ENCODE measurements around the gene GRID2. TPM values are rescaled to one million over a fixed set of nuclear protein-coding genes. Genes with fewer than 3 reads are reported as not detected.

GRID2 gene
- total and polyA plus RNA-seq, 4 donors = under 0.01 to 0.02 TPM; not detected in 2

- DNase-seq (ENCODE audit: low spot score) = no peak
- no peaks in the 10 kb centered on the region for H3K36me3 ChIP-seq (ENCODE audit: control insufficient read depth in 4 of 4, insufficient read depth in 3 of 4, low read depth in 1 of 4, low read length in 3 of 4)
- WGBS = 72% methylated on average over 1 of the region's 1 CpG
These were observed 1426.5 kb downstream of the GRID2 start for GRCh38 chr4:93730251-93730650.

GRCh38 chr4:93730760-93731159 is 1427.0 kb downstream of the GRID2 start:
- Histone ChIP-seq H3K27me3 (ENCODE audit: control insufficient read depth in 4 of 4, insufficient read depth in 4 of 4, low read length in 3 of 4) (no peaks in the 10 kb centered on the region), H3K4me1 (ENCODE audit: control insufficient read depth in 4 of 4, insufficient read depth in 4 of 4, low read length in 3 of 4) (no peaks in the 10 kb centered on the region), H3K9me3 (ENCODE audit: control insufficient read depth in 4 of 4, low read length in 3 of 4) (no peaks in the 10 kb centered on the region), H3K36me3 (ENCODE audit: control insufficient read depth in 4 of 4, insufficient read depth in 3 of 4, low read depth in 1 of 4, low read length in 3 of 4) (no peaks in the 10 kb centered on the region), H3K9ac (ENCODE audit: low read depth in 1 of 2, low read length in 2 of 2) (no peak overlapping the region), H3K27ac (ENCODE audit: low read depth in 1 of 2, low read length in 2 of 2) (no peak overlapping the region), H3K4me3 (ENCODE audit: low read depth in 1 of 3, low read length in 3 of 3) (no peak overlapping the region)
- no peak for DNase-seq (ENCODE audit: low spot score)
- WGBS = 85% methylated on average over 7 of the region's 7 CpGs
- TF ChIP-seq GABPA (IDR thresholded peaks at IDR 0.05 in 1 of 2, conservative IDR thresholded peaks at IDR 0.05 in 1 of 2) (no peak), REST (IDR thresholded peaks at IDR 0.05) (no peak), NR2F2 (IDR thresholded peaks at IDR 0.05) (no peak), HNF4A (conservative IDR thresholded peaks at IDR 0.05) (no peak), MAX (IDR thresholded peaks at IDR 0.05) (no peak), RAD21 (IDR thresholded peaks at IDR 0.05) (no peak), EGR1 (IDR thresholded peaks at IDR 0.05; ENCODE audit: low read depth in 2 of 2) (no peak), FOXA1 (IDR thresholded peaks at IDR 0.05) (no peak), SP1 (IDR thresholded peaks at IDR 0.05) (no peak), YY1 (IDR thresholded peaks at IDR 0.05) (no peak)

More at GRCh38 chr4:93730251-93730650, 1426.5 kb downstream of the GRID2 start:
- TF ChIP-seq GABPA (IDR thresholded peaks at IDR 0.05 in 1 of 2, conservative IDR thresholded peaks at IDR 0.05 in 1 of 2) (no peak), HNF4A (conservative IDR thresholded peaks at IDR 0.05) (no peak), NR2F2 (IDR thresholded peaks at IDR 0.05) (no peak), MAX (IDR thresholded peaks at IDR 0.05) (no peak), EGR1 (IDR thresholded peaks at IDR 0.05; ENCODE audit: low read depth in 2 of 2) (no peak), RXRA (IDR thresholded peaks at IDR 0.05) (no peak), FOXA1 (IDR thresholded peaks at IDR 0.05) (no peak), JUND (IDR thresholded peaks at IDR 0.05) (no peak), ATF3 (IDR thresholded peaks at IDR 0.05) (no peak), TAF1 (conservative IDR thresholded peaks at IDR 0.05) (no peak), REST (IDR thresholded peaks at IDR 0.05) (no peak), ZBTB33 (IDR thresholded peaks at IDR 0.05) (no peak), SP1 (IDR thresholded peaks at IDR 0.05) (no peak), FOXA2 (IDR thresholded peaks at IDR 0.05) (no peak)
- no peaks in the 10 kb centered on the region for H3K4me1 ChIP-seq (ENCODE audit: control insufficient read depth in 4 of 4, insufficient read depth in 4 of 4, low read length in 3 of 4)
- H3K27me3 ChIP-seq (ENCODE audit: control insufficient read depth in 4 of 4, insufficient read depth in 4 of 4, low read length in 3 of 4) = no peaks in the 10 kb centered on the region
- no peak overlapping the region for H3K27ac ChIP-seq (ENCODE audit: low read depth in 1 of 2, low read length in 2 of 2)
- no peaks in the 10 kb centered on the region for H3K9me3 ChIP-seq (ENCODE audit: control insufficient read depth in 4 of 4, low read length in 3 of 4)
- no peak overlapping the region for H3K4me3 ChIP-seq (ENCODE audit: low read depth in 1 of 3, low read length in 3 of 3)
- no peak overlapping the region for H3K9ac ChIP-seq (ENCODE audit: low read depth in 1 of 2, low read length in 2 of 2)

Data from liver (tissue), 9 donors.